GM19239 (cell line): ENCODE results near the gene QSOX2.
A peak's percentile ranks its signal among the peaks of the same experiment; 100 is the strongest.
"Not testable (repeated sequence)": the region's sequence is repeated elsewhere in the genome, so short reads cannot be mapped to it uniquely, and the experiment has no call there.

Source experiments
- DNase-seq: peaks from one replicate; pipeline ENCODE4 v3.0.0; 2011; ENCODE audit warnings: low spot score; ENCODE audit not compliant: insufficient read length
- FAIRE-seq: peaks from 2 replicates; lab custom pipeline; 2011; peaks lifted over from hg19 to GRCh38; lab: Jason Lieb, UNC

QSOX2 gene

GRCh38 chr9:136267261-136268111 lies 21.9 kb upstream of the QSOX2 start:
- peak; percentile 98 for DNase-seq
- peak; percentile 77 for FAIRE-seq

GRCh38 chr9:136266641-136267040 lies 21.0 kb upstream of the QSOX2 start:
- FAIRE-seq, DNase-seq: not testable (repeated sequence)

- FAIRE-seq (no peak), DNase-seq (no peak)
Measured at GRCh38 chr9:136265561-136266355, 20.1 kb upstream of the QSOX2 start.

GRCh38 chr9:136264441-136265405 lies 19.1 kb upstream of the QSOX2 start:
- FAIRE-seq (no peak), DNase-seq (no peak)

- DNase-seq (no peak), FAIRE-seq (no peak)
Measured at GRCh38 chr9:136264031-136264430, 18.4 kb upstream of the QSOX2 start.

- FAIRE-seq (no peak), DNase-seq (no peak)
Measured at GRCh38 chr9:136262671-136263178, 17.1 kb upstream of the QSOX2 start.

- no peak for DNase-seq
- no peak for FAIRE-seq
Measured at GRCh38 chr9:136261686-136262430, 16.2 kb upstream of the QSOX2 start.

GRCh38 chr9:136260936-136261472 lies 15.4 kb upstream of the QSOX2 start:
- DNase-seq (no peak), FAIRE-seq (no peak)

- FAIRE-seq (no peak), DNase-seq (no peak)
Measured at GRCh38 chr9:136260521-136260920, 14.9 kb upstream of the QSOX2 start.

GRCh38 chr9:136259836-136260235 lies 14.2 kb upstream of the QSOX2 start:
- FAIRE-seq (no peak), DNase-seq (no peak)

- FAIRE-seq = no peak
- no peak for DNase-seq
Measured at GRCh38 chr9:136259517-136259813, 13.9 kb upstream of the QSOX2 start.

GRCh38 chr9:136258786-136259516 lies 13.3 kb upstream of the QSOX2 start:
- FAIRE-seq (no peak), DNase-seq (no peak)

GRCh38 chr9:136258299-136258625 lies 12.7 kb upstream of the QSOX2 start:
- FAIRE-seq = no peak

GRCh38 chr9:136257381-136258298 lies 12.0 kb upstream of the QSOX2 start:
- FAIRE-seq (no peak), DNase-seq (no peak)

More at GRCh38 chr9:136258299-136258625, 12.7 kb upstream of the QSOX2 start:
- DNase-seq = no peak

- FAIRE-seq (no peak), DNase-seq (no peak)
Measured at GRCh38 chr9:136255896-136256890, 10.6 kb upstream of the QSOX2 start.

GRCh38 chr9:136255166-136255538 lies 9.5 kb upstream of the QSOX2 start:
- FAIRE-seq = no peak
- DNase-seq = no peak
